HG02852 (cell line): ENCODE results near the gene ANKRD53.
"Not testable (repeated sequence)": the region's sequence is repeated elsewhere in the genome, so short reads cannot be mapped to it uniquely, and the experiment has no call there.

Experiments
- ATAC-seq: cut with Tn5 transposase; IDR thresholded peaks from one replicate; pipeline ENCODE4 v1.9.1; 2021; ENCODE audit warnings: mild to moderate bottlenecking, moderate library complexity; ENCODE audit not compliant: unreplicated experiment

Gene ANKRD53

DNA sequence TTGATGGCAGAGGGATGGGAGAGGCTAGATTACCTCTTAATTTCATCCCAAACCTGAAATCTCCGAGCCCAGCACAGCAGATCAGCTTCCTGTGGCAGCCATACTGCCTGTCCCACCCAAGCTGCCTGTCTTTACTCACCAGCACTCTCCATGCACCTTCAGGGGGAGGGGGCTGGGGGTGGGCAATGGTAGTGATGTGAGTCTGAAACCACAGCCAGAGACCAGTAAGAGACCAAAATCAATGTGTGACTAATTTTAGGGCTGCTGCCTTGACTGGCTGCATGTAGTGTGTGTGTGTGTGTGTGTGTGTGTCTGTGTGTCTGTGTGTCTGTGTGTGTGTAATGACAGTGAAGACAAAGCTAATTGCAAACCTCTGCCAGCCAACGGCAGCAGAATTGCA, 27.9 kb downstream of the ANKRD53 start:
- ATAC-seq, result no peak

DNA sequence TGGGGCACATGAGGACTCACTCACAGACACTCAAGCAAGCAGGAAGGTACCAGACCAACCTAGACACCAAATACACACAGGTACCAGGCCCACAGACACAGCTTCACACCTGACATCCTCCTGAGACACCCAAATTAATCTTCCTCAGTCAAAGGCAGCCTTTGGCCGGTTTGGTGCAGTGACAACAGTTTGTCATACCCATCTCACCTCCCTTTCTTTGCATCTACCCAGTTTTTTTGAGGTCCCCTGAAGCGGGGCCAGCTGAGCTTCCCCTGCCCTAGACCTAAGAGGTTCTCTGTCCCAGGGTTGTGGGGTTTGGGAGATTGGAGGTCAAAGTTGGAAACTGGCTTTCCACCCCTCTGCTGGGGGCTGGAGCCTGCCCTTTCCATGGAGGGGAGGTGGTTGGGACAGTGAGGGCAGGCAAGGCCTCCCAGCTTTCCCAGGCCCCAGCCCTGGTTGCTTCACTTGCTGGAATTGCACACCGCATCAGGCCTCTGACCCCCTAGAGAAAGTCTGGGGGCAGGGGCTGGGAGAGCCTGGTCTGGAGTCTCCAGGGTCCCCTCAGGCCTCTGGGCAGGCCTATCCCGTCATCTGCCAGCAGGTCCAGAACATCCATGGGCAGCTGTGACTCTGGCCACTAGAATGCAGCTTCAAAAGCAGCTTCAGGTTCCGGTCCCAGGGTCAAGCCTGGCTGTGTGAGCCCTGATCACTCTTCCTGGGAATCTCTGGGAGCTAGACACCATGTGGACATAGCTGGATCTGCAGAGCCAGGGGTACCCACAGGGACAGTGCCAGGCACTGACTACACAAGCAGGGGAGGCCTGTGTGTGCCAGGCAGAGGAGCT, 28.7 kb downstream of the ANKRD53 start:
- no peak for ATAC-seq

DNA sequence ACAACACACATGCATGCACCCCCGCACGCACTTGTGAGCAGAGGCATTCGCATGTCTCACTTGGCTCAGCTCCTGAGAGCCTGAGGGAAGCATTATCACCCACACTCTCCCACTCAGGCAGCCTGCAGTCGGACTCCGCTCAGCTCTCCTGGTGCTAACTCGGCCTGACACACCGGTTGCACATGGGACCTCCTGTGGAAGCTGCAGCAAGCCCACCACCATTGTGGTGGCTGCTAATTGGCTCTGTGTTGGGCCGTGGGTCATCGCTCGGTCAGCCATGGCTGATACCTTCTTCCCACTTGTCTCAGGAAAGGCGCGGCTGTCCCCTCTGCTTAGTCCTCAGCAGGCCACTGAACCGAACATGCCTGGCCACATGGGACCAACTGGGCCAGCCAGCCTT, 29.9 kb downstream of the ANKRD53 start:
- no peak for ATAC-seq

DNA sequence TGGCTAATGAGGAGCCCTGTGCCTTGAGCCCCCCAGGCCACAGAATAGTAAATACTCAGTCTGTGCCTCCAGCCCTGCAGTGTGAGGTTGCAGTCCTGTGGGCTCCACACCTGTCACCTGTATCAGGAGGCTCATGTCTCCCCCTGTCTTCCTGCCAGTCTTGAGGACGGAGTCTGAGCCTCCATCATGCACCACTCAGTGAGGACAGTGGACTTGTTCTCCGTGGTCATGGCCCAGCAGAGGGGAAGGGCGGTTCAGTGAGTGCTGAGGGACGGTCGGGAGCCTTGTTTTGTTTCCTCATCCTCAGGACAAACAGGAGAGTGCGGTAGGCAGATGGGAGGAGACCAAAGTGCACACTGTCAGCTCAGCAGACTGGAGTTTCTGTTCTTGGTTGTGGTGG, 33.4 kb downstream of the ANKRD53 start:
- not testable (repeated sequence) for ATAC-seq

DNA sequence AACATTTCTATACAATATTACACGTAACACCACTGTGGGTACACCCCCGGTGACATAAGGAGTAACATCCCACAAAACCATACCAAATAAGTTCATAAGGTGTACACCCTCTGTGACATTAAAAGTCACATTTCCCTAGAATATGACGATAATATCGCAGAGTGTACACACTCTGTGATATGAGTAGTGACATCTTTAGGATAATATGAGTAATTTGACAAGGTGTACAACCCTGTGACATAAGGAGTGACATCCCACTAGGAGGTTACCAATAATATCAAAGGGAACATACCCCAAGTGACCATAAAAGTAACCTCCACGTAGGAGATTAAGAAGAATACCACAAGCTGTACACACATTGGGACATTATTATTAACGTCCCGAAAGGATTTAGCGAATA, 40.2 kb downstream of the ANKRD53 start:
- ATAC-seq, result no peak

DNA sequence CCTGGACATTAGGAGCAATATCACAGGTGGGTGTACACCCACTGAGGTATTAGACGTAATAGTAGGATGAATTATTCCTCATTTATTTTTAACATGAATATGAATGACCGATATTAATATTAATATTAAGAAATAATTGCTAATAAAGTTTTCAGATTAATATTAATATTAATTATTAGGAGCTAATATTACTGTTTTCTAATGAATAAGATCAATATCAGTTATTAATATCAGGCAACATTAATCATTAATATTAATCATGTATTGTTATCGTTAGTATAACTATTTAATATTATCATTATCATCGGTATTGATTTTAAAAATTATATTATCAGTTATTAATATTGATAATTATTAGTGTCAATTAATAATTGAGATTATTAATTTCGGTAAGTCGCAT, 41.6 kb downstream of the ANKRD53 start:
- ATAC-seq, result not testable (repeated sequence)

DNA sequence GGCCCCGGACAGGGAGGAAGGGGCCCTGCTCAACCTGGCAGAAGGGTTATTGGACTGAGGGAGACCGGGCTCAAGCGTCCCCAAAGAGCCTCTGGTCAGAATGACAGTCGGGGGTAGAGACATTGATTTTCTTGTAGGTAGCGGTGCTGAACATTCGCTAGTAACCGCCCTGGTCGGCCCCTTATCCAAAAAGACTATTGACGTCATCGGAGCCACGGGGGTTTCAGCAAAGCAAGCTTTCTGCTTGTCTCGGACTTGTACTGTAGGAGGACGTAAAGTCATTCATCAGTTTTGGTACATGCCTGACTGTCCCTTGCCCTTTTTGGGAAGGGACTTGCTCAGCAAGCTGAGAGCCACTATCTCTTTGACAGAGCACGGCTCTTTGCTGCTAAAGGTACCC, 43.0 kb downstream of the ANKRD53 start:
- not testable (repeated sequence) for ATAC-seq

DNA sequence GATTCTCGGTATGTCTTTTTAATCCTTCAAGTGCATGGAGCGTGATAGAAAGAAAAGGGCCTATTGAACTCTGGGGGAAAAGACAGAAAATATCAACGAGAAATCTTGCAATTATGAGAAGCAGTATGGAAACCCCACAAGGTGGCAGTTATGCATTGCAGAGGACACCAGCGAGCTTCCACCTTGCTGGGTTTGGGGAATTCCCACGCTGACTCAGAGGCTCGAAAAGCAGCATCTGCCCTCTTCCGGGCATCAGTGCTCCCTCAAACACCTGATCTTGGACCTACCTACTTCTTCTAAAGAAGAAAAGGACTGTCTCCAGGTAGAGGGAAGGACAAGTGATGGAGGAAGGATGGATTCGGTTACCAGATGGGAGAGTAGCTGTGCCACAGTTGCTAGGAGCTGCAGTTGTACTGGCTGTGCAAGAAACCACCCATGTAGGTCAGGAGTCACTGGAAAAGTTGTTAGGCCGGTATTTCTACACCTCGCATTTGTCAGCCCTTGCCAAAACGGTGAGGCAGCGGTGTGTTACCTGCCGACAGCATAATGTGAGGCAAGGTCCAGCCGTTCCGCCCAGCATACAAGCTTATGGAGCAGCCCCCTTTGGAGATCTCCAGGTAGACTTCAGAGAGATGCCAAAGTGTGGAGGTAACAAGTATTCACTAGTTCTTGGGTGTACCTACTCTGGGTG, 45.3 kb downstream of the ANKRD53 start:
- ATAC-seq, result not testable (repeated sequence)
